ENCODE data around the gene PTTG1IP2.
A peak's percentile ranks its signal among the peaks of the same experiment; 100 is the strongest.
"Not testable (repeated sequence)": the region's sequence is repeated elsewhere in the genome, so short reads cannot be mapped to it uniquely, and the experiment has no call there.

Gene PTTG1IP2

GRCh38 chr7:90469554-90469953, at the start of gene PTTG1IP2:
TSS of gene PTTG1IP2 (plus strand) at chr7:90469639. CDS start at chr7:90469787, 148 bp downstream.
- DNase-seq (ENCODE audit: low read depth): no peak

GRCh38 chr7:90421651-90422050, 47.8 kb upstream of the PTTG1IP2 start:
- no peak for DNase-seq (ENCODE audit: low read depth)

DNA sequence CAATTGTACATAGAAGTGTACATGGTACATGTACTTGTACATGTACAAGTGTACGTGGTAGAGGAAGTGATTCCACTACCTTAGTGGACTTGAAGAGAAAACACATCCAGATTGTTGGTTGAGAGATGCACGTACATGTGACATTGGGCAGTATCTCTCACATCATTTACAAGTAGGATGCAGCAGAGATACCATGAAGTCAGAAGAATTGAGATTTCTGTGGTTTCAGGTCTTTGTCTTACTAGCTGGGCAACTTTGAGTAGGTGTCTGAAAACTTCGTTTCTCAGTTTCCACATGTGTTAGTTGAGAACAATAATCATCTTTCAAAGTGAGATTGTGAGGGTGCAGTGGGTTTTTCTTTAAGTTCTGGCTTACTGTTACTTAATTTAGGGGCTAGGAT, 44.7 kb upstream of the PTTG1IP2 start:
- no peak for DNase-seq (ENCODE audit: low read depth)

GRCh38 chr7:90425376-90425775, 44.1 kb upstream of the PTTG1IP2 start:
- no peak for DNase-seq (ENCODE audit: low read depth)

DNA sequence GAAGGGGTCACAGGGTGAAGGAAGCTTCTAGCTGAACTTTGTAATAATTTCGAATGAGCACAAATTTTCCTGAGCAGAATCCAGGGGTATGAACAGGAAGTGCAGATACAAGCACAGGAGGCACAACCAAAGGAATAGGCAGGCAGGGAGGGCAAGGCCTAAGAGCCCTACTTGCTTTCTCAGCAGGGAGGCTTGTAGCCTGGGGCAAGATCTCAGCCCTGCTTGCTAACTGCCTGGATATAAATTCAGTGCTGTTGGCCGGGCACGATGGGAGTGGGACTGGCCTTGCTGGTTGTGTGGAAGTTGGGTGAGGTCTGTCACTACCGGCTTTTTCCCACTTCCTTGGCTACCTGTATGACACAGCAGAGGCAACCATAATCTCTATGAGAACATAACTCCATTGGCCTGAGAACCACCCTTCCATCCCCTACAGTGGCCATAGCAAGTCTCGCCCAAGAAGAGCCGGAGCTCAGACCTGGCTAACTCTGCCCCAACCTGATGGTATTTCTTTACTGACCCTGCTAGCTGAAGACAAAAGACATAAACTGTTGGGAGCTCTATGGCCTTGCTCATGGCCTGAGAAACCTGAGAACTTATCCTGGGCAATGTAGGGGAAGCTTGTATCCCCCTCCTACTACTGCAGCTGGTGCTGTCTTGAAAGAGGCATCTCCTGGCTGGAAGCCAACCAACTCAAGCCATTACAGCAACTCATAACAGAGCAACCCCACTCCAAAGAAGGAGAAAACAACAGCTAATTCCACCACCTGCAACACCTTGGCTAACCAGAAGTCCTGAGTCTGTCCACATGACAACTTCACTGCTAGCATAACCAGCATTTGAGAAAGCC, 38.6 kb upstream of the PTTG1IP2 start:
- no peak for DNase-seq (ENCODE audit: low read depth)

DNA sequence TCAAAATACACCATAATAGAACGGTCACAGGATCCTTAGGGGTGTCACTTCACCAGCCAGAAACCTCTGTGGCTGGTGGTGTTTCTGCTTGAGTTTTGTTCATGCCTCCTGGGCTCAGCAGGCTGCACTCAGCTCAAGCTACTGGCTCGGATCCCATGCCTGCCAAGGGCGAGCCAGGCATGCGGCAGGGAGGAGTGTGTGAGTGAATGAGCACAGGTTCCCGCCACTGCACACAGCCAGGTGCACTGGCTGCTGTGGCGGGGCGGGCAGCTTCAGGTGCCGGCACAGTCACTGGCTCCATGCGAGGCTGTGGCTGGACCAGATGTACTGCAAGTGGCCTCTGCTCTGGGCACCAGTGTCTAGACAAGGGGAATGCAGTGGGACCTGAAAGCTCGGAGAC, 36.7 kb upstream of the PTTG1IP2 start:
- DNase-seq (ENCODE audit: low read depth): no peak

GRCh38 chr7:90433221-90433620, 36.2 kb upstream of the PTTG1IP2 start:
- DNase-seq (ENCODE audit: low read depth): no peak

GRCh38 chr7:90445633-90446032, 23.8 kb upstream of the PTTG1IP2 start:
- no peak for DNase-seq (ENCODE audit: low read depth)

DNA sequence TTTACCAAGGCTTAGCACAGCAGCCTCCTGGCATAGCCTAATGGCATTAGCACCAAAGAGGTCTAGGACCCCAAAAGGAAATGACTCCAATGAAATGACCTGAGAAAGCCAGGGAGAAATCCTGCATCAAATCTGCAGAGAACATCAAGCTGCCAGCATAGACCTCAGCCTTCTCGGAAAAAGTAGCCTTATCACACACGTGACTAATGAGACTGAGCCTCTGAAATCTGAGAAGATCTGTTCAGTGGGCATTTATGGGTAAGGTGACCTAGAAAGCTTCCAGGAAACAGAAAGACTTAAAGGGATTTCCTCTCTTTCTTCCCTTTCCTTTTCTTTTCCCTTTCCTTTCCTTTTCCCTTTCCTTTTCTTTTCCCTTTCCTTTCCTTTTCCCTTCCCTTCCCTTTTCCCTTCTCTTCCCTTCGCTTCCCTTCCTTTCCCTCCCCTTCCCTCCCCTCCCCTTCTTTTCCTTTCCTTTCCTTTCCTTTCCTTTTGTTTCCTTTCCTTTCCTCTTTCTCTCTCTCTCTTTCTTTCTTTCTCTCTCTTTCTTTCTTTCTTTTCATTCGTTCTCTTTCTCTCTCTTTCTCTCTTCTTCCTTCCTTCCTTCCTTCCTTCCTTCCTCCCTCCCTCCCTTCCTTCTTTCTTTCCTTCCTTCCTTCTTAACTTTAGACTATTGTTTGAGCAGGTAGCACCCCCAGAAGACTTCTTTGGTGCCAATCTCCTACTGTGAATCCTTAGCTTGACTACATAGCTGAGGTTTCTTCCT, 23.1 kb upstream of the PTTG1IP2 start:
- DNase-seq (ENCODE audit: low read depth): no peak

GRCh38 chr7:90453259-90453891, 16.1 kb upstream of the PTTG1IP2 start:
- no peak for DNase-seq (ENCODE audit: low read depth)

DNA sequence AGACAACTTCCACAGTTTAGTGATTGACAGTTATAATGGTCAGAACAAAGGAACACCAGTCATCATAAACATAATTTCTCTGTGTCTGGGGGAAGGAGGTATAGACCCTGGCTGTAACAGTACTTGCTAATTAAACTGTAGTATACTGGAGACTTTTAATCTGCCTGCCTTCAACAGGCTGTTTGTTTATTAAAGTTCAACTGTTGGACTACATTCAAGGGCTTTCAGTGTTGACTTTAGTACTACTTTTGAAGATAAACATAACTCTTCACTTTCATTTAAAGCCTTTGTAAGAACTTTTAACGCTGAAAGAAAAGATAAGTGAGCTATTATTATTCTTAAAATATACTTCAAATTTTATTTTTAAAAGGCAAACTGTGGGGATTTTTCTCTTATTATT, 15.5 kb upstream of the PTTG1IP2 start:
- DNase-seq (ENCODE audit: low read depth): no peak

- no peak for DNase-seq (ENCODE audit: low read depth)
These were observed 14.0 kb upstream of the PTTG1IP2 start for GRCh38 chr7:90455163-90456030.

- no peak for DNase-seq (ENCODE audit: low read depth)
These were observed 11.3 kb upstream of the PTTG1IP2 start for GRCh38 chr7:90458104-90458503.

GRCh38 chr7:90459888-90460287, 9.6 kb upstream of the PTTG1IP2 start:
- no peak for DNase-seq (ENCODE audit: low read depth)

- DNase-seq (ENCODE audit: low read depth): no peak
These were observed 8.2 kb upstream of the PTTG1IP2 start for GRCh38 chr7:90461219-90461618.

DNA sequence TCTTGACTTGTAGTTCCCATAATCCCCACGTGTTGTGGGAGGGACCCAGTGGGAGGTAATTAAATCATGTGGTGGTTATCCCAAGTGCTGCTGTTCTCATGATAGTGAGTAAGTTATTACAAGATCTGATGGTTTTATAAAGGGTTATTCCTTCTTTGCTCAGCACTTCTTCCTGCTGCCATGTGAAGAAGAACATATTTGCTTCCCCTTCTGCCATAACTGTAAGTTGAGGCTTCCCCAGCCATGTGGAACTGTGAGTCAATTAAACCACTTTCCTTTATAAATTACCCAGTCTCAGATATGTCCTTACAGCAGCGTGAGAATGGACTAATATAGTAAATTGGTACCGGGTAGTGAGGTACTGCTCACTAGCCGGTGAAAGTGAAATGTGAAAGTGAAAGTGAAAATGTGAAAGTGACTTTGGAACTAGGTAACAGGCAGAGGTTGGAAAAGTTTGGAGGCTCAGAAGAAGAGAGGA, 6.2 kb upstream of the PTTG1IP2 start:
- not testable (repeated sequence) for DNase-seq (ENCODE audit: low read depth)

GRCh38 chr7:90465816-90466215, 3.6 kb upstream of the PTTG1IP2 start:
- DNase-seq (ENCODE audit: low read depth): no peak

DNA sequence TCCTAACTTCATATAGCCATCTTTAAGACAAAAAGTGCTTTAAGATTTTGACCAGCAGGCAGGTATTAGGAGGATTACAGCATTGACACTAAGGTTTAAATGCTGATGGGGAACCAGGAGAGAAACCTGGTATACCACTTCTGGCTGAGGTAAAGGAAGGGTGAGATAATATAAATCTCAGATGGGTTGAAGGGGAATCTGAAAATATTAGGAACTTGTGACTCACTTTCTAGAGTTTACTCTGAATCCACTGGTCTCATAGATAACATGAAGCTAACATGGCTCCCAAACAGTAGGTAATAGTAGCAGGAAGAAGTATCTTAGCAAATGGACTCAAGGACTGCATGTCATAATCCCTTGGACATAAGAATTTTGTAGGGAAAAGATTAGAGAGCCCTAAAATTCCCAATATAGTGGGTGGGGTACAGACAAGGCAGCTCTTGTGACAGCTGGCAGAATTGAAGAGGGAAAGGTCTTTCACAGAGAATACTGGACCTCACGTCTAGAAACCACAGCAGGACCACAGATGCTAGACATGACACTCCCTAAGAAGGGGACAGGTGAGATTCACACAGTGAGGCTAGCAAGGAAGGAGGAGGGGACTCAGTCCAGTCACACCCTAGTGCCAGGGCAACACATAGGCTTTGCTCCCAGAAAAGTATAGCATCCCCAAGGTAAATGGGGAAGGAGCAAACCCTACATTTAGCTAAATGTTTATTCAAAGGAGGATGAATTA, 3.5 kb downstream of the PTTG1IP2 start:
- DNase-seq (ENCODE audit: low read depth): no peak

GRCh38 chr7:90473814-90474213, 4.4 kb downstream of the PTTG1IP2 start:
- DNase-seq (ENCODE audit: low read depth): no peak

DNA sequence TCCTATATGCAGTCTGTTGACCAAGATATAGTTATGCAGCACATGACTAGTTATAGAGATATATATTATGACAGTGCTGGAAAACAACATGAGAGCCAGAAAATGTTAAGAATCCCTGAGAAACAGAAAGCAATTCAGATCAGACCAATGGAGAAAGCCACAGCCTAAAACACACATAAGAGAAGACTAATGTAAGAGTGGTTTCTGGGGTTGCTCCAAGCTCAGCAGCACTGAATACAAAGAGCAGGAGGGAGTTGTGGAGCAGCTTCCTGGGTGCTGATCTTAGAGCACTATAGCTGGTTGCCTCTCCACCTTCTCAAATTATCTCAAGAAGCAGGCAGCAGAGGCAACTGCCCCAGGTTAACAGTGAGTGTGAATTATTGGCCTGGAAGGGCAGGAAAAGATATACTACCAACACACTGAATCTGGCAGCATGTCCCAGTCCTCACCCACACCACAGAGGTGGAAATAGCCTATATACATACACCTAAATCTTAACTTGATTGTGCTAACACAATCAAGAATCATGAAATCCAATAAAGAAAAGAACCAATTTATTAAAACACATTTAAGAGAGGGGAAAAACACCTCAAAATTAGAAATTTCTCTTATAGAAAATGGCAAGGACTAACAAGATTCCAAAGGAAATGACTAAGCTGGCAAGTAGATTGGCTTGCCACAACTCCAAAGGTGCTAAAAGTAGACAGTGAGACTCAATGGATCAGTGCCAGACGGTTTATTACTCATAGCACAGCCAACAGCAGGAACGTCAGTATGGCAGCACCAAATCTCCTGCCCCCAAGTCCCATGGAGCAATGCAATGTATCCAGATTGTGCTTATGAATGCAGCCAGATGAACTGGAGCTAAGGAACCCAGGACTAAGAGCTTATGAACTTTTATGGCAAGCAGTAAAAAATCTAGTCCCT, 5.1 kb downstream of the PTTG1IP2 start:
- DNase-seq (ENCODE audit: low read depth): peak; percentile 72

Data from HS-27A (cell line).